HG03097 (cell line): ENCODE measurements around the gene LAMA2.

ENCODE experiments used
- ATAC-seq: cut with Tn5 transposase; IDR thresholded peaks from one replicate; pipeline ENCODE4 v1.9.1; 2021; ENCODE audit not compliant: unreplicated experiment, low FRiP score

Gene LAMA2

DNA sequence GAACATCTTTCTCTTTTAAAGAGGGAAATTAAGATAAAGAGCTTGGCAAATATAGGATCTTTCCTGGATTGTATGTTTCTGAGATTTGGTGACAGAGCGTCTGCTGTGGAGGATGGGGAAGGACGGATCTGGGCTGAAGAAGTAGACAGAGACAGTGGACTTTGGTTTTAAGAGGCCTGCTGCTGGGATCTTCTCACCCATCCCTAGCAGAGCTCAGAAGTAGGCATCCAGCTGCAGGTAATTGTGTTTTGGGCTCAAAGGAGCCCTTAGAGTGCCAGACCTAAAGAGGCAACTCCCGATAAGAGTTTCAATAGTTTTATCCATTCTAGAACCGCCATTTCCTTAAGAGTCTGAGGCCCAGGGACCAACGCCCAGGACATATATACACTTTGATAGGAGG, 20.8 kb downstream of the LAMA2 start:
- ATAC-seq, result no peak

DNA sequence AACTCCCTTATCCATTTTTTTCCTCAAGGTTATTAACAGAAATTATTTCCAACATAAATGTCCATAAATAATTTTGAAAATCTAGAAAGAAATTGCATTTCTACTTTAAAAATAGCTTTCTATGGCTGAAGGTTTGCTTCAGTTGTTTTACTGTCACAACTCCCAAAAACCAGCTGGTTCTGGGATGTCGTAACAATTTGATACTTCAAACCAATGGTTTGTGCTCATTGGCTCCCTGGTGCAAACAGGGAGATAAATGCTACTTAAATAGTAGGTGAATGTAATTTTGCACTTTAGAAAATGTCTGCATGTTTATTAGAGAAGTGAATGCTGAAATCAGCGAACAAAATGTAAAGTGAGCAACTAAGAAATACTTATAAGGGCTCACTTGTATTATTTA, 31.1 kb downstream of the LAMA2 start:
- no peak for ATAC-seq

DNA sequence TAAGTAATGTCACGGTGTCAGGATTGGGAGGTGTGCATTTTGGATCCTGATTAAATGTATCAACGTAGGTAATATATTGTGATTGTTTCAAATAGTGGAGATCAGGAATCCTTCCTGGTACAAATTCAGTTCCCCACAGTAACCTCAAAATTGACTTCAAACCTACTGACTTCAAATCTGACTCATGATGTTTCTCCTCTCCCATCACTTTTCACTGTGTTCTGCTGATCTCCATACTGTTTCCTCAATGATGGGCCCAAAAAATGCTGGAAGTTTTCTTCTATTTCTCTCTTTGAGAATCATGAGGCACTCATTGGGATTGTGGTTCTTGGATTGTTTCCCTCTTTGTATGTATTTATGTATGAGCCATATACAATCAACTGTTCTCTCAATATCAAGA, 35.9 kb downstream of the LAMA2 start:
- ATAC-seq, result no peak

DNA sequence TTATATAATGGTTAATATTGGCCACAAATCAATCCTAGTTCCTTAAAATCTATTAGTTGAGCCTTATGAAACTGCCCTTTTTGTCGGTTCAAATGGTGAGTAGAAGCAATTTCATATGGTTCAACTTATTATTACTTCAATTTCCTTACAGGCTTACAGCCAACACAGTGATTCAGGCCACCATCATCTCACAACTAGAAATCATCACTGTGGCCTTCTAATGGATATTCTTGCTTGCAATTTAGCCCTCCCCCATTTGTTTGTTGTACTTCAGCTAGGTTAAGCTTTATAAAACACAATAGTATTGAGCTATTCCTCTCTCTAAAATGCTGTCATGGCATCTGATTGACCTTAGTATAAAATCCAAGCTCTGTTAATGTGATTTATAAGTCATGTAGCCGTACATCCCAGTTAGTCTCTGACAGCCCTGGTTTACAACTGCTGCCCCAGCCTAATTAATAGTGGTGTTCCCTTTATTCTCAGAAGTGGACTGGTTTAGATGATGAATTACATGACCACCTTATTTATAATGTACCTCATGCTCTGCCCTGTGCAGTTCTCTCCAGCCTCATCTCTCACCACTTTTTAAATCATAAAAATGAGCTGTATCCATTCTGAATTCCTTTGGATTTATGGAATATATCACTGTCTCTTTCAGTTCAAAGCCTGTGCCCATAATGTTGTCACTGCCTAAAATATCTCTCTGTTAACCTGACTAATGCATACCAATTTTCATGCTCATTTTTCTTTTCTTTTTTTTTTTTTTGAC, 36.7 kb downstream of the LAMA2 start:
- no peak for ATAC-seq

DNA sequence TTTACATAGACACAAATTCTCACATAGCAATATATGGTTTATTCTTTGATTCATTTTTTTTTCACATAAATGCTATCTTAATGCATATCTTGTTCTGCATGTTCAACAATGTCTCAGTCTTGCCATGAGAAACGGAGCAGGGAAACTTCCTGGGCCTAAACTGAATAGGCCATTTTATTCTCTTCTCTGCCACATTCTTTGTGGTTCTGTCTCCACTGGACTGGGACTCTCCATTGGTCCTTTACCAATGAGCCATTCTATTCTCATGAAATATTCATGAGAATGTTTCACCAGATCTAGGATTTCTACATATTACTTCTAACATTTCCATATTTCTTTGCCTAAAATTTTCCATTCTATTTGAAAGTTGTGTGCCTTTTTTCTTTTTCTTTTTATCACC, 42.8 kb downstream of the LAMA2 start:
- ATAC-seq, result no peak

DNA sequence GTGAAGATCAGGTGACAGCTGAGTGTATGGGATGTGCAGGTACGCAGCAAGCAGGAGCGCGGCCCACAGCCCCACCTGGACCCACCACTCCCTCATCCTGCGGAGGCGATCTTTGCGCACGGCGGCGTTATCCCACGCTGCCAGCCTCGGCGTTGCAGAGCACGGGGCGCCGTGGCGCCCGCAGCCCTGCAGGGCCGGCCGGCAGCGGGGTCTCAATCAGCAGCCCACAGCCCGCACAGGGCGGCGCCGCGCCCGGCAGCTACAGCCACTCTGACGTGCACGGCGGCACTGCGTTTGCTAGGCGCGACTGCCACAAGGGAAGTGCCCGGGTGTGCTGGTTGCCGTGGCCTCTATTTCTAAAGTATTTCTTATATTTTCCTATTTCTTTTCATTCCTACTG, 46.9 kb downstream of the LAMA2 start:
- no peak for ATAC-seq

DNA sequence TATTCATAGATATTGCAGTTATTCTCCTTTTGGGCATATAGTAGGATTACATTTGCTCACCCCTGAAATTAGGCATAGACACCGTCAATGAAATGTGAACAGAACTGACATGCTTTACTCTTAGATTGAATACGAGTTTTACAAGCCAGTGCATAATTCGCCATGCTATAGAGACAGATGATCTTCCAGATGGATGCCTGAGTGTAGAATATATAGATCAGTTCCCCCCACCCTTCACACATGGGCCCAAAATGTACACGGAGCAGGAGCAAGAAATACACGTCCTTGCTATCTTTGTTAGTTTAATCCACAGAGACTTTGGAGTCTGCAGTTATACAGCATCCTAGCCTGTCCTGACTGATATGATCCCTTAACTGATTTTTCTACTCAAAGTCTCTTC, 47.4 kb downstream of the LAMA2 start:
- no peak for ATAC-seq

DNA sequence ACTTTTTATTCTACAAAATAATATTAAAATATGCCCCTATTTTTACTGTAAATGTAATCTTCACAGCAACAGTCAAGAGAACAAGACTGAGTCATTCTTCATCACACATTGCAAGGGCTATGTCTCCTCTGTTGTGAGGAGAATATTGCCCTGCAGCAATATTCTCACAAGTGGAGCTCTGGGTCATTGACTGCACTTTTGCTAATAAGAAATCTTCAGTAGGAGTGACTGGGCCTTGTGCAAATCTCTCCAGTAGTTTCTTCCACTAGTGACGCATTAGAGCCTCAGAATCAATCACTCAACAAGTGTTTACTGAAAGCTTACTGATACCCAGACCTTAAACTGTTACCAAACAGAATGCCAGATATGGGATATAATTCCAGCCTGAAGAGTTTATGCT, 49.1 kb downstream of the LAMA2 start:
- ATAC-seq, result no peak

DNA sequence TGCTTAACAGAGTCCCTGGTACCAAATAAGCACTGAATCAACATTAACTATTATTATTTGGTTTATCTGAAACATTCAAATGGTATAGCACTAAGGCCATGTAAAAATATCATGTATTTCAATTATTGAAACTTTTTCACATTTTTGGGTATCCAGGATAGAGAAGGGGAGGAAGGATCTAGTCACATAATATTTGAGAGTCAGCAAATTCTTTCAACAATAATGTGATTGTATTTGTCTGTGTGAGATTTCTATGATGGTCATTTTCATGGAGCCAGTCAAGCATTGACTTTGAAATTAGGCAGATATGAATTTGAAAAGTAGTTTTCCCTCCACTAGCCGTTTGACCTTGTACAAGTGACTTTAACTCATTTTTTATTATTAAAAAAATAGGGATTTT, 67.9 kb downstream of the LAMA2 start:
- no peak for ATAC-seq

DNA sequence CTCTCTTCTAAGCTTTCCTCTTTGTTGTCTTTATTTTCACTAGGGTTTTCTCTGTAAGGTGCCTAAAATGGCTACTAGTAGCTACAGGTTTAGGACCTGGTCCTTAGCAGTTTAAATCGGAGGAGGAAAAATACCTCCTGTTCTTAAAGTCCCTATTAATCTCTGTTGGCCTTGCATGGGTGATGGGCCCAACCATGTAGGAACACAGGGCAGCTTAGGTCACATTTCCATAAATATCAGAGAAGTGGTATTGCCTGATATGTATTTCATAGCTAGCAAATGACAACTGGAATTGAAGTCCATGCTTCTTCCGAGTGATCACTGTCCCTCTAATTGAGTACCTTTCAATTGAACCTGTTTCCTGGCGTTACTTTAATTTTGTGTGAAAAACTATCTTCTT, 70.0 kb downstream of the LAMA2 start:
- ATAC-seq, result no peak

DNA sequence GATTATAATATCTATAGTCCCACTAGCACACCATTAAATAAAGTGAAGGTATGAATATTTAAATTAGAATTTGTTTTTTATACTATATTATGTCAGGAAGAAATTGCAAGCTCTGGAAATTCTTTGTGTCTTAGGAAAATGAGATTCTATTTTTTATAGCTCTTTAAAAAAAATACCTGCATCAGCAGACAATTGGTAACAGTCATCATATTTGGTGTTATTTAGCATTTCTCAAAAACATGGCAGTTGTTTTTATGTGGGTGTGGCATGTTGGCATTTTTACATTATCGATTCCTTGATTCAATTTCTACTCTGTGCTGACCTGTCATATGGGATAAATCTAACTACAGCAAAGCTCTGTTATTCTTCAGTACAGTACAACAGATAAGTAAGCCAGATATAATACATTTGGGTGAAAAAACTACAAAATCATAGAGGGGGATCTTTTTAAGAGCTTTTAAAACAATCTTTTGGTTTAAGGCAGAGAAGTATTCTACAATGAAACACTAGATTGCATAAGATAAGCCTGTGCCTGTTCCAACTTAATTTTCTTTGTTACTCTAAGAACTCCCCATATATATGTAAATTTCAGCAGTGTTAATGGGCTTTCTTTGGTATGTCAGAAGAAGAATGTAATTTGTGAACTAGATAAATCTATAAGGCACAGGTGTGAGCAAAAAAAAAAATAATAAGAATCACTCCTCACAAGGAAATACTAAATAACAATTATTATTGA, 71.5 kb downstream of the LAMA2 start:
- no peak for ATAC-seq

DNA sequence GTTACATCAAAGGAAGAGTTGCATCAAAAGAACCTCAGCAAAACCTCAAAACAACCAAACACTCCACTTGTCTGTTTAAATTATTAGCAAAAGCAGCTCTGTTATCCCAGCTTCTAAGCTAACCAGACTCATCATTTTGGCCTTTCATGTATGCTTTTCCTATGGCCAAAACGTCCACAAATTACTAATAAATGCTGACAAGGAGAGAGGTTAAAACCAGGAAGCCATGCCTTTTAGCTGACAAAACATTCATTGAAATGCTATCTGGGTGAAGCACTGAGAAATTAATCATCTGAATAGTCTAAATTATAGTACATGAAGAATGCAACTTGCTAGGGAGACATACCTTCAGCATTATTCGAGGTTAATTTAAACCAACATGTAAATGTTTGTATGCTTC, 80.6 kb downstream of the LAMA2 start:
- no peak for ATAC-seq

DNA sequence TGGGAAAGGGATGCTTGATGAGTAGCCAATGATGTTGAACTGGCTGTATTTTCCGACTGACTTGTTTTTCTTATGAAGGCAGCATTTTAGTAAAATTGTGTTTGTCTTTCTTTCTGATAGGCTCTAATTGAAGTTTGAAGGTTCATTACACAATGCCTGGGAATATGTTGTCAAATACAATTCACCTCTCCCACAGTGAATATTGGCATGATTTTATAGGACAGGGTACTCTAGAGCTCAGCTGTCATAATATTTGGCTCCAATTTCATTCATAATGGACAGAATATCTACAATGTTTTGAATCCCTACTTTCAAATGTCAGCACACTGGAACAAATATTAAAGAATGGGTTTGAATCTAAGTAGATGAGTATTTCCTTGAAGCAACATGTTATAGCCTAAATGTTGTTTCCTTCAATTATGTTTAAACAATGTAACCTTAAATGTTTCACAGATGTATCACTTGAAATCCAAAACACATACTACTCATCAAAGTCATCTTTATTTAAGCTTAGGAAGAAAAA, 81.4 kb downstream of the LAMA2 start:
- ATAC-seq, result no peak

DNA sequence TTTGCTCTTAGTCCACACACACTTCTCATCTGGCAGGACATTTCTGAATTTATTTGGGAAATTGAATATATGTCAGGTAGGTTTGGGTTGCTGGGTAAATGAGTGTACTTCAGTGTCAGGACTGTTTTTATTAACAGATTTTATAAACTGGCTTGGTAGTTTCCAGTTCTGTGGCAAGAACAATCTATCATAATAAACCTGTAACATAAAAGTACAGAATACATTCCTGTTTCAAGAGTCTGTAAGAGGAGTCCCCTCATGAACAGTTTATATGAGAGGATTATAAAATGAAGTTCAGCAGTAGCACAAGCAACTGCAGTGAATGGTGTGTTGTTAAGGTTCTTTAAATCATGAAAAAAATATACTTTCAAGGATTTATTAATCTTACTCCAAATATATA, 81.8 kb downstream of the LAMA2 start:
- ATAC-seq, result no peak

DNA sequence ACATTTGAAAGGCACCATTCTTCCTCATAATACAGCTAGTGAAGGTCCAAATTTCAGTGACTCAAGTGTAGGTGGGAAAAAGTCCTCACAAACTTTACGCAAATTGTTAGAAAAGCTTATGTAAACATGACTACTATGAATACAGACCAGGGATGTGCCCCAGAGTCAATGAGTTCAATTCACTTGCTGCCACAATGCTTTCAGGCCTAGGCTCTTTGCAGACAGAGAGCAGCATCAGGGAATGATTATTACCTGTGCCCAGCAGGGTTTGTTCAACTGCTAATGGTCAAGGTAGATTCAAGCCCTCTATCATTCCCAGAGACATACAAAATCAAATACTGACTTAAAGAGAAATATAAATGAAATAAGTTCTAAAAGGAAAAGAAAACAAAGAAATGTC, 84.0 kb downstream of the LAMA2 start:
- ATAC-seq, result no peak

DNA sequence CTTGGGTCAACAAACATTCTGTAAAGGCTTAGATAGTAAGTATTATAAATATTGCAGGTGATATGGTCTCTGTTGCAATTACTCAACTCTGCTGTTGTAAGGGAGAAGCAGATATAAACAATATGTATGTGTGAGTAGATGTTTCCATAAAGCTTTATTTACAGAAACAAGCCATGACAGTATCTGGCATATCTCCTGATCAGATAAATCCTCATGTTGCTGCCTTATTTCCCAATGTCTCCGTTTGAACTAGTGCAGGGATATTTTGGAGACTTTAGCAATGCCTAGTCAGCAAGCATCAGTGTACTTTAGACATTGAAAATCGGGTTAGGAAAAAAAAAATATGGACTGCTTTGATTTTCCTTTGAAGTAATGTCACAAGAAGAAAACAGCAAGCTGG, 96.1 kb downstream of the LAMA2 start:
- ATAC-seq, result no peak

DNA sequence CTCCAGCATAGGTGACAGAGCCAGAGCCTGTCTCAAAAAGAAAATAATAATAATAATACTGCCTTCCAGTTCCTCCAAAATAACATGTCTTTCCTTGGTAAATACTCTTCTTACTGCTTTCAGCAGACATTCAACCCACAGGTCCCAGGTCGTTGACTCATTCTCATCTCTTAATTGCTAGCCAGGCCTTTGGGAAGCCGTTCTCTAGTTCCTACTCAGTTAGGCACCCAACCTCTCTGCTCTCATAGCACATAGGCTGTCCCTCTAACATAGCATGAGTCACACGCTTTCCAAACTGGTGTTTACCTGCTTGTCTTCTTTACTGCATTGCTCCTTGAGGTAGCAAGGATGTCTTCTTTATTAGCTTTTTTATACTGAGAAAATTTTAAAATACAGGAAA, 98.8 kb downstream of the LAMA2 start:
- no peak for ATAC-seq

DNA sequence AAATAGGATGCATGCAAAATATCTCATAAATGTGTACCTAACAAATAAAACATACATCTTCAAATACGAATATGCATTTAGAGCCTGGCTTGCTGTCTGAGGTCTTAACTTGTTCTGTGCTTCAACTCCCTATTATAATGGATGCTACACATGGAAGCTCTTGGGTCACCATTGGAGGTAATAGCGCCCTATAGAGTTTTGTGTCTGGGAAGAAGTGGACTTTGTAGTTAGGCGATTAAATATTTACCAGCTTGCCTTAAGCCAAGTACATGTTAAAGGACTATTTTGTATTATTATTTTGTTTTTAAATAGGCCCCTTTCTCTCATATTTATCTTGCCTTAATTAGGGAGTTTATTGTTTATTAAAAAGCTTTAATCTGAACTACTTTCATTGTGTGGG, 107.4 kb downstream of the LAMA2 start:
- ATAC-seq, result no peak

DNA sequence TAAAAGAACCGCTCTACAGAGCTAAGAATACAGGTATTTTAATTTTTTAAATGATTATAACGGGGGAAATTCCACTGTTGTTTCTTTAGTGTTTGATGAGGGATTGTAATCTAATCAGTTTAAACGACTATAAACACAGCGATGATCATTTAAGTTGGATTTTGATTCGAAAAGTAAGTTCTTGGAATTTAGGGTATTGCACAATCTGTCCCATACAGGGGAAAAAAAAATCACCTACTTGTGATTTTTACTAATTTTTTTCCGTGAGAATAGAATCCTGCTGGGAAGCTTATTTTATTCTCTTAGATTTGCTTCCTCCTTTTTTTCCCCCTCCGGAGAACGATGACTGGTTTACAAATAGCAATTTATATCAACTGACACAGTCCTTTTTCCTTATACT, 108.0 kb downstream of the LAMA2 start:
- no peak for ATAC-seq

DNA sequence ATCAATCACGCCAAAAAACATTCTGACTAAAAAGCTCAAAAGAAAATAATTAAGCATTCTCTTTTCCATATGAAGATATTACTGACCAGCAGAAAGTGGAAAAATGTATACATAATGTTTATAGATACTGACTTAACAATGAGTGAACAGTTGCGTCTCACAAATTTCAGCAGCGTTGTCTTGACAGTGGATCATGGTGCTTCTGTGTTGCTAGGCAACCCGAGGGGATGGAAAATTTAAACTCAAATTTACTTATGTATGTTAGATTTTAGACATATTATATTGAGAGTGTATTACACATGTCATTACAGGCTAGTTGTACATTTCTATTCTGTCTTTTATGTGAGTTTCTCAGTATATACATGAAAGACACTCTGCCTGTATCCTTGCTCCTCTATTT, 110.2 kb downstream of the LAMA2 start:
- no peak for ATAC-seq

DNA sequence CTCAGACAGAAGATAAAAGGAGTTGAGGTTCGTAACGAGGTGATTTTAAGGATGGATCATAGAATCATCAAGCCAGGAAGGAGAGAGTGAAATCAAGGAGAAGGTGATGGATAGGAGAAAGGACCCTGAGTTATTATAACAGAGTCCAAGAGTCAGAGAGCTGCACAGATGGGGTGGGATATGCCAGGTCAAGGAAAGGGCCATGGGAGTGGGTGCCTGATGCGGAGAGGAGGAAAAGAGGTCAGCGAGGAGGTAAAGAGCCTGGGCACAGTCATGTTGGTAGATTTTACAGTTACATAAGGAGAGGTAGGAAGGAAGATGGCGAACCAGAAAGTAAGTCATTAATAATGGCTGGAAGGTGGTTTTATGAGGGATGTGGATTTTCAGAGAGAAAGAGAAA, 114.9 kb downstream of the LAMA2 start:
- no peak for ATAC-seq
